Activated T-cell treated with anti-CD3 and anti-CD28 coated beads, Interleukin-2, amount 50 U/mL, for 24 hours (primary cell): ENCODE measurements around the gene MACROD2.

Source experiments
- DNase-seq: peaks from one replicate; pipeline ENCODE4 v3.0.0-alpha.2; 2020
- H3K27ac Mint-ChIP-seq: 2 replicates; pipeline ENCODE4 v1.8.0; 2020; ENCODE audit warnings: mild to moderate bottlenecking, mixed read lengths
- H3K27me3 Mint-ChIP-seq: 2 replicates; pipeline ENCODE4 v1.8.0; 2020; ENCODE audit warnings: mixed read lengths
- H3K36me3 Mint-ChIP-seq: 2 replicates; pipeline ENCODE4 v1.8.0; 2020; ENCODE audit warnings: low read depth, mixed read lengths
- H3K4me1 Mint-ChIP-seq: 2 replicates; pipeline ENCODE4 v1.8.0; 2020; ENCODE audit warnings: low read depth, mixed read lengths
- H3K4me3 Mint-ChIP-seq: 2 replicates; pipeline ENCODE4 v1.8.0; 2020; ENCODE audit warnings: mild to moderate bottlenecking, moderate library complexity, mixed read lengths
- H3K9me3 Mint-ChIP-seq: 2 replicates; pipeline ENCODE4 v1.8.0; 2020; ENCODE audit warnings: mixed read lengths

The MACROD2 gene

DNA sequence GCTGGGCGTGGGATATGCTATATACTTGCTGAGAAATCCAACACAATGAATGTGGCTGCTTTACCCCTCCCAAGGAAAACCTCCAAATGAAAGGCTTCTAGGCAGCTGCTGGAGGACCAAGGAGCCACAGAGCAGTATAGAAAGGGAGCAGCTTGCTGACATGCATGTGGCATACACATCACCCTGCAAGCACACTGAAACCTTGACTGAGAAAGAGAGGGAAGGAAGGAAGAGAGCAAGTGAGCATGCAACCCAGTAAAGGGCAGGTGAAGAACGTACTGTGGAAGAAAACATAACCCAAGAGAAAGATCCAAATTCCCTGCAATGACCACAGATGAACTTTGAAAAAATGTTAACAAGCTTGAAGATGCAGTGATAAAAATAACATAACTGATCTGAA, 2034.9 kb downstream of the MACROD2 start:
- Mint-ChIP-seq H3K36me3 (no peaks in the 10 kb centered on the region), H3K27me3 (no peaks in the 10 kb centered on the region), H3K4me3 (no peak overlapping the region), H3K4me1 (no peaks in the 10 kb centered on the region), H3K9me3 (no peaks in the 10 kb centered on the region), H3K27ac (no peak overlapping the region)
- no peak for DNase-seq

DNA sequence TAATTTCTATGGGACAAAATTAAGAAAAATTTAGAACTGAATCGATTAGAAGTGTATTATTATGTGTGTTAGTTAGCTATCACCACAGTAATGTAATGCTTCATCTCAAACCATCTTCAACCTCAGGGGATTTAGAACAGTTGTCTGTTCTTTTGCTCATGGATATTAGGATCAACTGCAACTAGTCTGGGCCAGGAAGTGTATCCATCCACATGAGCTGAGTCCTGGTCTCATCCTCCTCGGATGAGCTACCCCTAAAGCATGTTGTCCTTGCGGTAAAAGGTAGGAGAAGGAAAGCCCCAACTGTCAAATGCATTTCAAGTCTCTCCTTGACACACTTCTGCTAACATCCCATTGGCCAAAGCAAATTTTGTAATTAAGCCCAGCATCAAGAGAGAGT, 2040.3 kb downstream of the MACROD2 start:
- DNase-seq: no peak
- Mint-ChIP-seq H3K9me3 (no peaks in the 10 kb centered on the region), H3K4me1 (no peaks in the 10 kb centered on the region), H3K4me3 (no peak overlapping the region), H3K27me3 (no peaks in the 10 kb centered on the region), H3K27ac (no peak overlapping the region), H3K36me3 (no peaks in the 10 kb centered on the region)

DNA sequence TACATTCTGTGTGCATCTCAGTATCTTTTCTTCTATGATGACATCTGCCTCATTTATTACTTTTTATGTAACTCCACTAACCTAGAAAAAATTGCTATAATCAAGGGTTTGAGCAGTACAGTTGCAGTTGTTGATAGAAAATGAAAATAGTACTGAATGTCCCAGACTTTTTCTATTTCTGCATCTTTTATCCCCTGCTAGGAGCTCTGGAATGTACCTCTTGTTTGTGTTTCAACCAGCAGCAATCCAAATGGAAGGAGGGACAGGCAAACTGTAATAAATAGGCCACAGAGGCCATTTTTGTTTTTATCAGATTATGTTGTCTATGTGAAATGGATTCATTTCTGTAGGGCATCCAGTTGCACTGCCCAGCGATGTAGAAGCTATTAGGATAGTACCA, 2041.0 kb downstream of the MACROD2 start:
- Mint-ChIP-seq H3K4me3 (no peak overlapping the region), H3K36me3 (no peaks in the 10 kb centered on the region), H3K9me3 (no peaks in the 10 kb centered on the region), H3K27me3 (no peaks in the 10 kb centered on the region), H3K4me1 (no peaks in the 10 kb centered on the region), H3K27ac (no peak overlapping the region)
- no peak for DNase-seq

DNA sequence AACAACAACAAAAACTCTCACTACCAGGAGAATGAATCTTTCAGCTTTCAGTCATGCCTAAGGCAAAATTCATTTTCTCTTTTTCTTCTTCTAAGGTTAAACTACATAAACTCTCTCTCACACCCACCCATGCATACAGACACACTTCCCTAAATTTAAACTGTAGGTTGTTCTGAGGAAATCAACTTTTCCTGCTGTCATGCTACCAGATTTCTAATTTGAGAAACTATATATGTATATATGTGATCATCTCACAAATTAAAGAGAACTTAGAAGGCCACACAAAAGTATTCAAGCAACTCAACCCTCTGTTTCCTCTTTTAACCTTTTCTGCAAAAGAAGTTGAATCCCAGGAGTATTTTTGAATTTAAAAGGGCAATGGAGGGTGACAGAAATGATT, 2045.4 kb downstream of the MACROD2 start:
- H3K4me1 Mint-ChIP-seq: no peaks in the 10 kb centered on the region
- H3K4me3 Mint-ChIP-seq: no peak overlapping the region

DNA sequence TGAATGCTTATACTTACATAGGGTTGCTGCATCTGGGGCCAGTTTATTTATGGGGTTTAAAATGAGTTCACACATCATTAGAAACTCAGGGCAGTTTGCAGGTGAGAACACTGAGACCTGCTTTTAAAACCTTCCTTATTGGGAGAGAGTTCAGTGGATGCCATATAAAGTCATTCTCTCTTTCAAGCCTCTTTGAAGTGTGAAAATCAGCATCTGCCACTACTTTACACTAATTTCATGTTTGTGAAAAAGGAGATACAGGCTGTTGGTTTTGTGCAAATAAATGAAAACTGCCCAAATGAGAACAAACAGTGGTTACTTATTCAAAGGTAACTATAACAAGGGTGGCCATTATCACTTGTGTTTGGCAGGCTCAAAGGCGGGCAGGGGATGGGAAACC, 2047.4 kb downstream of the MACROD2 start:
- no peak overlapping the region for H3K27ac Mint-ChIP-seq
- H3K4me1 Mint-ChIP-seq: no peaks in the 10 kb centered on the region
- H3K36me3 Mint-ChIP-seq: no peaks in the 10 kb centered on the region
- H3K27me3 Mint-ChIP-seq: no peaks in the 10 kb centered on the region
- DNase-seq: no peak
- no peak overlapping the region for H3K4me3 Mint-ChIP-seq
- H3K9me3 Mint-ChIP-seq: no peaks in the 10 kb centered on the region

More for the DNA sequence above, 2045.4 kb downstream of the MACROD2 start:
- no peak overlapping the region for H3K27ac Mint-ChIP-seq
- no peaks in the 10 kb centered on the region for H3K27me3 Mint-ChIP-seq
- no peaks in the 10 kb centered on the region for H3K36me3 Mint-ChIP-seq
- no peaks in the 10 kb centered on the region for H3K9me3 Mint-ChIP-seq
- DNase-seq: no peak

DNA sequence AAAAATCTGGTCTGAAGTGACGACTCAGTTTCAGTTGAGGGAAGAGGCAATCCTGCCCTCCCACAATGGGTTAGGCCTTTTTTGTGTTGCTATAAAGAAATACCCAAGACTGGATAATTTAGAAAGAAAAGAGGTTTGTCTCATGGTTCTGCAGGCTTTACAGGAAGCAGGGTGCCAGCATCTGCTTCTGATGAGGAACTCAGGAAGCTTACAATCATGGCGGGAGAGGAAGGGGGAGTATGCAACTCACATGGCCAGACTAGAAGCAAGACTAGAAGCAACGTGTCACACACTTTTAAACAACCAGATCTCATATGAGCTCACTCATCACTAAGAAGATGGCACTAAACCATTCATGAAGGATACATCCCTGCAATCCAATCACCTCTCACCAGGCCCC, 2048.6 kb downstream of the MACROD2 start:
- Mint-ChIP-seq H3K27me3 (no peaks in the 10 kb centered on the region), H3K4me3 (no peak overlapping the region), H3K9me3 (no peaks in the 10 kb centered on the region), H3K4me1 (no peaks in the 10 kb centered on the region), H3K36me3 (no peaks in the 10 kb centered on the region), H3K27ac (no peak overlapping the region)
- no peak for DNase-seq

DNA sequence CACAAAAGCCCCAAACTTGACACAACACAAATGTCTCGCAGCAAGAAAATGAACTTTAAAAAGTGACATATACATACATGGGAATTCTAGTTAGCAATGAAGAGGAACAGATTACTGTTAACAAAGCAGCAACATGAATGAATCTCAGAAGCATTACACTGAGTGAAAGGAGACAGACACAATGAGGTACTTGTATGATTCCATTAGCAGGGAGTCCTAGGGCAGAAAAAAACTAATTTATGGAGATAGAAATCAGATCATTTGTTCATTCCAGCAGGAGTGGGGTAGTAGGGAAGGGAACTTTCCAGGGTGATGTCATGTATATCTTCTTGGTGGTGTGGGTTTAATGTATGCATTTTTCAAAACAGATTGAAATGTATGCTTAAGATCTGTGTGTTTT, 2053.6 kb downstream of the MACROD2 start:
- Mint-ChIP-seq H3K27me3 (no peaks in the 10 kb centered on the region), H3K4me3 (no peak overlapping the region), H3K27ac (no peak overlapping the region), H3K9me3 (no peaks in the 10 kb centered on the region), H3K36me3 (no peaks in the 10 kb centered on the region), H3K4me1 (no peaks in the 10 kb centered on the region)
- no peak for DNase-seq

DNA sequence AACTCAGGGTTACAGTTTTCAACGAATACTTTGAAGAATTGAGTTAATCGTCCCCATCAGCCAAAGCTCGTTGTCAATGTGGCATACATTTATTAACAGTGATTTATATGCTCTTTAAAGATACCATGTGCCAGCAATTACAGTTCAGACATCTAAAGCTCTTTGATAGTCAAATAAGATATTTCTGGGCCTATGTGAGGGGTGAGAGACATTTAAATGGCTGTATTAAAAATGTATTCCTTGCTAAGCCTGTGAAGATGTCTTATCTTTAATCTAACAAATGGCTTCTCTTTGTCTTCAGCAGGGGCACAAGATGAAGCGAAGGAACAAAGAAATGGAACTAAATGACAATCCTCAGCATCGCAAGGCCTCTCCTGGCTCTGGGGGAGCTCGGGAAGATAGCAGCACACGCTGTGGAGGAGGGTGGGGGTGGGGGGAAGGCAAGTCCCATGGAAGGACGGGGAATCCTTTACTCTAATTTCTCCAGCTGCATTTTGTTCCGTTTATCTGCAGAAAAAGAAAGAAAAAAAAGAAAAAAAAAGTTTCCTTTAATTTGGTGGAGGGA, 2054.3 kb downstream of the MACROD2 start:
- H3K27ac Mint-ChIP-seq: no peak overlapping the region
- no peaks in the 10 kb centered on the region for H3K27me3 Mint-ChIP-seq
- DNase-seq: no peak
- no peaks in the 10 kb centered on the region for H3K4me1 Mint-ChIP-seq
- H3K36me3 Mint-ChIP-seq: no peaks in the 10 kb centered on the region
- H3K9me3 Mint-ChIP-seq: no peaks in the 10 kb centered on the region
- no peak overlapping the region for H3K4me3 Mint-ChIP-seq

DNA sequence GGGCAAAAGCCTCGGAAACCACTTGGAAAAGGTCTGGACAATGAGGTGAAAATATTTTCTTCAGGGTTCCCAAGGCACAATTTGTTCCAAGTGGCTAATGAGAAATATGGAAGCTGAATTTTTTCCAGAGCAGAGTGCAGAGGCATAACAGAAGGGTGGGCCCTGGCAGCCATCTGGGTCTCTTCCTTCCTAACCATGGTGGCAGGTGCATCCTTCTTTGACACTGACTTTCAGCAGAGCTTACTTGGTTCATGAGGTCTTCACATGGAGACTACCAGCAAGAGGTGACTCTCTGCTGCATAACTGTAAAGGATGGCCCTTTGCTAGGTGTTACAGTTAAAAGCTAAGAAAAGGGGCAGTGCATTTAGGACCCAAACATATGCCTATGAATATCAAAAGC, 2055.1 kb downstream of the MACROD2 start:
- no peak for DNase-seq
- Mint-ChIP-seq H3K4me1 (no peaks in the 10 kb centered on the region), H3K9me3 (no peaks in the 10 kb centered on the region), H3K27me3 (no peaks in the 10 kb centered on the region), H3K4me3 (no peak overlapping the region), H3K27ac (no peak overlapping the region), H3K36me3 (no peaks in the 10 kb centered on the region)

DNA sequence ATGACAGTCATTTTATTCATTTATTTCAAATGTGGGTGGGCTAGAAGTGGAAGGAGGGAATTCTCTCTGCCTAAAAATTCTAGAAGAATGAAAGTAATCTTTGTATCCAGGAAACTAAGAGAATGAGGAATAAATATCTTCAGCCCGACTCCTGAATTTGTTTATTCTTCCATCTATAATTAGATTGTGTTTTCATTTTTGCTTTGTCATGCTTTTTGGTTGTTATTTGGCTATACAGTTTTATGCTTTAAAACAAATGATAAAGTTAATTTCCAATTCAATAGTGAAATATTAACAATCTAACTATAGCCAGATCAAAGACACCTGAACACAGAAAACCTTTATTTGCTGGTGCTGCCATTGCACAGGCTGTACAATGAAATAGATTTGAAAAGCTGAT, 2056.7 kb downstream of the MACROD2 start:
- Mint-ChIP-seq H3K4me3 (no peak overlapping the region), H3K27ac (no peak overlapping the region), H3K36me3 (no peaks in the 10 kb centered on the region), H3K27me3 (no peaks in the 10 kb centered on the region), H3K9me3 (no peaks in the 10 kb centered on the region), H3K4me1 (no peaks in the 10 kb centered on the region)
- DNase-seq: no peak

DNA sequence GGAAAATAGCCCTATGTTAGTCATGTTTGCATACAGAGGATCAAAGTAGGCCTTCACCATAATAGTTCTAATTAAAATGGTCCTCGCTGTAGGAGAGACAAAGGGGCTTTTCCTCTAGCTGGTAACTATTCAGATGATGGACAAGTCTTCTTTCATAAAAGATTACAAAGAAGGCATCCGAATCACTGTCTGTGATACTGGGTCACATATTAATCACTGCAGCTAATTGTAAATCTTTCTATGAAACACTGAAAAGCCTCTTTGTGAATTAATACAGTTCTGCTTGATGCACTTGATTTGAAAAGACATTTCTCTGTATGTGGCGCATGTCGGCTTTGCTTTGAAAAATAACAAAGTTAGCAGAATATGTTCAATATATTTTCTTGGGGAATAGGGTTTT, 2057.1 kb downstream of the MACROD2 start:
- Mint-ChIP-seq H3K36me3 (no peaks in the 10 kb centered on the region), H3K9me3 (no peaks in the 10 kb centered on the region), H3K27me3 (no peaks in the 10 kb centered on the region), H3K27ac (no peak overlapping the region), H3K4me1 (no peaks in the 10 kb centered on the region), H3K4me3 (no peak overlapping the region)
- no peak for DNase-seq

DNA sequence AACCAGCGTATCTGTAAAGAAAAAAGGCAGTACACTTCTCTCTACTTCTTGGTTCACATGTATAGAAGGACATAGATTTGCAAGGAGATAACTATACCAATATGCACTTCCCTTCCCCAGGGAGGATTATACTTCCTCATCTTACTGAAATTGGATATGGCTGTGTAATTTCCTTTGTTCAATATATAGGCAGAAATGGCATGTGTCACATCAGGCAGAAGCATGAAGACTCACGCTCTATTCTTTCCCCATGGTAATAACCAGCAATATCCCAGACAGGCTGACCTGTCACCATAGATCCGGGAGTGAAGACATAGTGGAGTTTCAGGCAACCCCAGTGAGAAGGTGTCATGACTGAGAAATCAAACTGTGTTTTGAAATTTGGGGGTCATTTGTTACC, 2059.7 kb downstream of the MACROD2 start:
- Mint-ChIP-seq H3K9me3 (no peaks in the 10 kb centered on the region), H3K36me3 (no peaks in the 10 kb centered on the region), H3K27ac (no peak overlapping the region), H3K27me3 (no peaks in the 10 kb centered on the region), H3K4me1 (no peaks in the 10 kb centered on the region), H3K4me3 (no peak overlapping the region)
- no peak for DNase-seq

DNA sequence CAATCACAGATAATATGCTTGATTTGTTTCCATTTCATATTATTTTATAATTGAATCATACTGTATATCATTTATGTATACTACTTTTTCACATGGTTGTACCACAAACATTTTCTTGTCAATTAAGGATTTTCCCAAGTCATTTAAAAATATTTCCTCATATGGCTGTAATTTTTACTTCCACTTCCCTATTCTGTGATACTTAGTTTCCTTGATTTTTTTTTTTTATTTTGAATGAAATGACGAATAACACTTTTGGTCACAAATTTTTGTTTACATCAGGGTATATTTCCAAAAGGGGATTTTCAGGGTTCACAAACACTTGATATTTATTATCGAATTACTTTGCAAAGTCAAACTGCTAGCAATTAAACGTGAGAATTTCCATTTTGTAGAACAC, 2062.3 kb downstream of the MACROD2 start:
- H3K4me3 Mint-ChIP-seq: no peak overlapping the region
- no peak for DNase-seq
- H3K27me3 Mint-ChIP-seq: no peaks in the 10 kb centered on the region
- no peaks in the 10 kb centered on the region for H3K4me1 Mint-ChIP-seq
- no peak overlapping the region for H3K27ac Mint-ChIP-seq
- no peaks in the 10 kb centered on the region for H3K36me3 Mint-ChIP-seq
- H3K9me3 Mint-ChIP-seq: no peaks in the 10 kb centered on the region

DNA sequence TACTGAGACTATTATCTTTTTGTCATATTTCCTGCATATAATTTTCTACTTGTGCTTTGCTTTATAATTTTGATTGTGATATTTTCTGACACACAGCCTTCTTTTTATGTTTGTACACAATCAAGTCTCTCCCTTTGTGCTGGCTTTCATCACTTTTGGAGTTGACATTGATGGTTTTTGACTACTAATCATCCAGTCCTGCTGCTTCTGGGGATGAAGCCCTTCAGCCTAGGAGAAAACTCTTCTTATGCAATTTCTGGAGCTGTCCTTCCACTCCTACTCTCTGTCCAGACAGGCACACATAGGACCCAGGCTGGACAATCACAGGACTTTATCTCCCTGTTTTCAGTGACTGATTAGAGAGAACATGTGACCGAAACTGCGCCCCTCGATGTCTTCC, 2063.0 kb downstream of the MACROD2 start:
- H3K36me3 Mint-ChIP-seq: no peaks in the 10 kb centered on the region
- no peaks in the 10 kb centered on the region for H3K27me3 Mint-ChIP-seq
- H3K4me3 Mint-ChIP-seq: no peak overlapping the region

DNA sequence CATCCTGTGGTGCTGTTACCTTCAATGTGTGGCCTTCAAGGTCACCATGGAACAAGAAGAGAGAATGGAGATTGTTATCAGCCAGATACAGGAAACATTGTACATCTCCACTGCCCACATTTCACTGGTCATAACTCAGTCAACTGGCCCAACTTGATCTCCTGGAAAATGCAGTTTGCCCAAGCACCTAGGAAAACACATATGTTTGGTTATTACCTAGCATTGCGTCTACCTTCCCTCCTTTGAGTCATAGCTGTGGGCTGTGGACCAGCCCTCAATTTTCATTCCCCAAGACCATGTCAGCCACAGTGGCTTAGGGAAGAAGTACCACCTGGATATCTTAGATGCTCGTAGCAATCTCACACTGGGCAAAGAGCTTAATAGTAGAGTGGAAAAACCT, 2064.5 kb downstream of the MACROD2 start:
- no peaks in the 10 kb centered on the region for H3K4me1 Mint-ChIP-seq
- H3K27me3 Mint-ChIP-seq: no peaks in the 10 kb centered on the region
- H3K27ac Mint-ChIP-seq: no peak overlapping the region
- DNase-seq: no peak
- H3K36me3 Mint-ChIP-seq: no peaks in the 10 kb centered on the region
- no peak overlapping the region for H3K4me3 Mint-ChIP-seq
- no peaks in the 10 kb centered on the region for H3K9me3 Mint-ChIP-seq

More for the DNA sequence above, 2063.0 kb downstream of the MACROD2 start:
- no peak for DNase-seq
- H3K4me1 Mint-ChIP-seq: no peaks in the 10 kb centered on the region
- H3K27ac Mint-ChIP-seq: no peak overlapping the region
- H3K9me3 Mint-ChIP-seq: no peaks in the 10 kb centered on the region

DNA sequence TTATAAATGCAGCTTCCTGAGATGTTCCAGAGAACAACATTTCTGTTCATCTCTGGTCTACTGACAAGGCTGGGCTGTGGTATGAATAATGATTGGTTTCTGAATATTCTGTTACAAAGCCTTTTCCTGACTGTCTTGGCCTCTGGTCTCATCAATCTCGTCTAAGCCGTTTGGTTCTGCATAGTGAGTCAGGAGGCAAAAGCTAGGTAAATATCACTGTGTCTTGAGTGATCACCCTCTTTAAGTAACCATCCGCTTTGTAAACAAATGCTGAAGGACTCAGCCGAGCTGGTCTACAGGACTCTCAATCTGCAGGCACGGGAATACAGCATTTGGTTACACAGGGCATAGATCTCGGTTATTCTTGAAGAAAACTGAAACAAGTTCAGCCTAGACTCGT, 2066.0 kb downstream of the MACROD2 start:
- no peak overlapping the region for H3K27ac Mint-ChIP-seq
- H3K36me3 Mint-ChIP-seq: no peaks in the 10 kb centered on the region
- no peak overlapping the region for H3K4me3 Mint-ChIP-seq
- H3K4me1 Mint-ChIP-seq: no peaks in the 10 kb centered on the region
- H3K9me3 Mint-ChIP-seq: no peaks in the 10 kb centered on the region
- no peak for DNase-seq
- no peaks in the 10 kb centered on the region for H3K27me3 Mint-ChIP-seq
